ENCODE results near the gene VPS4A.

GRCh38 chr16:69302301-69302700, 8.8 kb upstream of the VPS4A start:
- TF ChIP-seq CTCF (optimal IDR thresholded peaks at IDR 0.05 in 1 of 3, IDR thresholded peaks at IDR 0.05 in 1 of 3, conservative IDR thresholded peaks at IDR 0.05 in 1 of 3; ENCODE audit: extremely low read depth in 1 of 3, insufficient read depth in 2 of 3, low read length in 3 of 3) = no peak
- TF ChIP-seq EZH2 (IDR thresholded peaks at IDR 0.05; ENCODE audit: low read length) = no peak
